ENCODE results near the gene TTC32. TPM values are rescaled to one million over a fixed set of nuclear protein-coding genes. Genes with fewer than 3 reads are reported as not detected.

TTC32 gene
- total RNA-seq, 4 donors from 2014 or later, result 15.2 to 30.5 (median 21.4) TPM

- Histone ChIP-seq H3K36me3 (peaks cover 0 to 6% (median 0%) of the 10 kb centered on the region in 3 donors), H3K27me3 (no peaks in the 10 kb centered on the region), H3K27ac (no peak overlapping the region), H3K4me3 (no peak overlapping the region), H3K4me1 (no peaks in the 10 kb centered on the region), H3K9me3 (no peaks in the 10 kb centered on the region)
- TF ChIP-seq CTCF (IDR thresholded peaks at IDR 0.05), result no peak
- TF ChIP-seq POLR2A (IDR thresholded peaks at IDR 0.05), result no peak
- DNase-seq, result no peak
Observed at GRCh38 chr2:19942199-19942598, 40.4 kb upstream of the TTC32 start.

GRCh38 chr2:19937004-19937403 is 35.2 kb upstream of the TTC32 start:
- DNase-seq, result no peak
- peaks cover 0 to 6% (median 0%) of the 10 kb centered on the region in 3 donors for H3K36me3 ChIP-seq

GRCh38 chr2:19936203-19936602 is 34.4 kb upstream of the TTC32 start:
- H3K27me3 ChIP-seq, result no peaks in the 10 kb centered on the region
- no peak for TF ChIP-seq POLR2A (IDR thresholded peaks at IDR 0.05)
- no peak for TF ChIP-seq CTCF (IDR thresholded peaks at IDR 0.05)
- H3K36me3 ChIP-seq, result peaks cover 0 to 6% (median 0%) of the 10 kb centered on the region in 3 donors
- H3K4me1 ChIP-seq, result no peaks in the 10 kb centered on the region
- H3K4me3 ChIP-seq, result no peak overlapping the region
- no peak for DNase-seq
- no peaks in the 10 kb centered on the region for H3K9me3 ChIP-seq
- no peak overlapping the region for H3K27ac ChIP-seq

More at GRCh38 chr2:19937004-19937403, 35.2 kb upstream of the TTC32 start:
- TF ChIP-seq POLR2A (IDR thresholded peaks at IDR 0.05) (no peak), CTCF (IDR thresholded peaks at IDR 0.05) (no peak)
- Histone ChIP-seq H3K9me3 (no peaks in the 10 kb centered on the region), H3K27ac (no peak overlapping the region), H3K4me1 (no peaks in the 10 kb centered on the region), H3K4me3 (no peak overlapping the region), H3K27me3 (no peaks in the 10 kb centered on the region)

GRCh38 chr2:19933351-19933981 is 31.7 kb upstream of the TTC32 start:
- DNase-seq, result no peak
- peaks cover 0 to 4% (median 0%) of the 10 kb centered on the region in 4 donors for H3K9me3 ChIP-seq
- peaks cover 0 to 14% (median 0%) of the 10 kb centered on the region in 3 donors for H3K36me3 ChIP-seq
- H3K27me3 ChIP-seq, result no peaks in the 10 kb centered on the region
- H3K4me3 ChIP-seq, result no peak overlapping the region
- H3K27ac ChIP-seq, result no peak overlapping the region
- TF ChIP-seq POLR2A (IDR thresholded peaks at IDR 0.05) (no peak), CTCF (IDR thresholded peaks at IDR 0.05) (no peak)
- no peaks in the 10 kb centered on the region for H3K4me1 ChIP-seq

- no peak for TF ChIP-seq POLR2A (IDR thresholded peaks at IDR 0.05)
- TF ChIP-seq CTCF (IDR thresholded peaks at IDR 0.05), result no peak
- H3K9me3 ChIP-seq, result peaks cover 0 to 9% (median under 1%) of the 10 kb centered on the region in 4 donors
- H3K4me3 ChIP-seq, result no peak overlapping the region
- no peaks in the 10 kb centered on the region for H3K27me3 ChIP-seq
- no peak overlapping the region for H3K27ac ChIP-seq
- H3K4me1 ChIP-seq, result no peaks in the 10 kb centered on the region
- peaks cover 0 to 14% (median 0%) of the 10 kb centered on the region in 3 donors for H3K36me3 ChIP-seq
- DNase-seq, result no peak
Observed at GRCh38 chr2:19932928-19933327, 31.1 kb upstream of the TTC32 start.
